HEK293T (cell line): ENCODE results near the gene STPG4.

Experiments used
- CTCF ChIA-PET: fragments of 350-600 bp; formaldehyde crosslinking; extraction: SDS; loops from one replicate; lab custom pipeline; 2021; ENCODE audit warnings: antibody characterized with exemption, inconsistent platforms; lab: Yijun Ruan, JAX
- POLR2A ChIA-PET: fragments of 350-600 bp; formaldehyde crosslinking; extraction: SDS; loops from one replicate; lab custom pipeline; 2020; ENCODE audit warnings: antibody characterized with exemption, inconsistent platforms; lab: Yijun Ruan, JAX
- DNase-seq: peaks from one replicate; pipeline ENCODE4 v3.0.0; 2012; ENCODE audit warnings: mixed read lengths; ENCODE audit errors: extremely low spot score
- ARNT ChIP-seq: fragments of 450-650 bp; IDR thresholded peaks from 2 replicates; pipeline ENCODE4 v1.6.1; 2017; ENCODE audit warnings: mild to moderate bottlenecking
- BHLHE40 ChIP-seq: fragments of 450-650 bp; IDR thresholded peaks from 2 replicates; pipeline ENCODE4 v1.6.1; 2016; ENCODE audit warnings: mild to moderate bottlenecking, moderate library complexity, borderline replicate concordance
- CTBP1 ChIP-seq: fragments of 450-650 bp; IDR thresholded peaks from 2 replicates; pipeline ENCODE4 v1.6.1; 2016; ENCODE audit warnings: borderline replicate concordance
- ELF4 ChIP-seq: fragments of 450-650 bp; IDR thresholded peaks from 2 replicates; pipeline ENCODE4 v1.6.1; 2017; ENCODE audit warnings: antibody characterized with exemption
- FOXA1 ChIP-seq: fragments of 450-650 bp; IDR thresholded peaks from 2 replicates; pipeline ENCODE4 v1.6.1; 2016; ENCODE audit warnings: mild to moderate bottlenecking
- FOXK2 ChIP-seq: fragments of 450-650 bp; IDR thresholded peaks from 2 replicates; pipeline ENCODE4 v1.6.1; 2016; ENCODE audit warnings: mild to moderate bottlenecking
- FOXM1 ChIP-seq: fragments of 450-650 bp; IDR thresholded peaks from 2 replicates; pipeline ENCODE4 v1.6.1; 2017; ENCODE audit warnings: mild to moderate bottlenecking, borderline replicate concordance
- HDGF ChIP-seq: fragments of 450-650 bp; IDR thresholded peaks from 2 replicates; pipeline ENCODE4 v1.6.1; 2017; ENCODE audit warnings: antibody characterized with exemption, borderline replicate concordance
- L3MBTL2 ChIP-seq: fragments of 450-650 bp; conservative IDR thresholded peaks from 2 replicates; pipeline ENCODE4 v1.6.1; 2016; ENCODE audit warnings: mild to moderate bottlenecking
- LEF1 ChIP-seq: fragments of 450-650 bp; IDR thresholded peaks from 2 replicates; pipeline ENCODE4 v1.6.1; 2017; ENCODE audit warnings: mild to moderate bottlenecking, borderline replicate concordance
- NFRKB ChIP-seq: fragments of 450-650 bp; IDR thresholded peaks from 2 replicates; pipeline ENCODE4 v1.6.1; 2016; ENCODE audit warnings: mild to moderate bottlenecking, moderate library complexity
- SP1 ChIP-seq: fragments of 450-650 bp; IDR thresholded peaks from 2 replicates; pipeline ENCODE4 v1.6.1; 2017
- SUZ12 ChIP-seq: fragments of 450-650 bp; IDR thresholded peaks from 2 replicates; pipeline ENCODE4 v1.6.1; 2016; ENCODE audit warnings: mild to moderate bottlenecking
- TARDBP ChIP-seq: fragments of 450-650 bp; IDR thresholded peaks from 2 replicates; pipeline ENCODE4 v1.6.1; 2016
- ZNF384 ChIP-seq: fragments of 450-650 bp; IDR thresholded peaks from 2 replicates; pipeline ENCODE4 v1.6.1; 2016
- TF ChIP-seq, protein P1 (sequence below): fragments of 450-650 bp; IDR thresholded peaks from 2 replicates; pipeline ENCODE4 v1.6.1; 2016

Gene STPG4

DNA sequence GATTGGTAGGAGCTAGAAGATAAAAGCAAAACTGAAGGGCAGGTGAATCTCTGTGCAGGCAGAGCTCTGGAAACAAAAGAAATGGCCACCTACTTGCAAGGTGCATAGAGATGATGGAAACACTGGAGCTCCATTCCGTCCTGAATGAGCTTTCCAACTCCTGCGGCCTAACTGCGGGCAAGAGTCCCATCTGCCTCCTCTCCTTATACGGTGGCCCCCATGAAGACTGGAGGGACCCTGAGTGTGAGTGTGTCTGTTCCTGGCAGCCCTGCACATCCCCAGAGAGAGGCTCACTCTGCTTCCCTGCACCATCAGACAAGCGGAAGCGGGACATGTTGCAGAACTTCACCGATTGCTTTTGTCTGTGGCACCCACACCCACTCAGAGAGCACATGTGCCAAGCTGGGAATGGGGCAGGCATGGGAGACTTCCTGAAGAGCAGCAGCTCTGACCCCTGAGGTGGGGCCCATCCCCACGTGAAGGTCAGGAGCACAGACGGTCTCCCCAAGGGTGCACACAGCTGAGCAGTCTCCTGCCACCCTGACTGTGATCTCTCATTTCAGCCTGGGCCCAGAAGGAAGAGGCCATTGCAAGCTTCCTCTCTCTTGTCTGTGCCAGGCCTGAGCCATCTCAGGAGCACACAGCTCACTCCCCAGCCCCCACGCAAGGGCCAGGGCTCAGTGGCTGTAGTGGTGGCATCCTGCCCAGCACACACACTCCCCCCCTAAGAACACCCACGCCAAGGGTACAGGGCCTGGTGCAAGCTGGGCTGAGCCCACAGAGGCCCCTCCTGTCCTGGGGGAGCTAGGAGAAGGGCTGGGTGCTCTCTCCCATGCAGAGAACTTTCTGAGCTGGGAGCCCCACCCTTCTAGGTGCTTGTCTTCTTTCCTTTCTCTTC lies 75.3 kb downstream of the STPG4 start:
- CTCF ChIA-PET, result no interaction called here
- POLR2A ChIA-PET, result no interaction called here
- no peak for DNase-seq
- no peak for TF ChIP-seq TARDBP
- TF ChIP-seq L3MBTL2, result no peak
- TF ChIP-seq CTBP1, result no peak

DNA sequence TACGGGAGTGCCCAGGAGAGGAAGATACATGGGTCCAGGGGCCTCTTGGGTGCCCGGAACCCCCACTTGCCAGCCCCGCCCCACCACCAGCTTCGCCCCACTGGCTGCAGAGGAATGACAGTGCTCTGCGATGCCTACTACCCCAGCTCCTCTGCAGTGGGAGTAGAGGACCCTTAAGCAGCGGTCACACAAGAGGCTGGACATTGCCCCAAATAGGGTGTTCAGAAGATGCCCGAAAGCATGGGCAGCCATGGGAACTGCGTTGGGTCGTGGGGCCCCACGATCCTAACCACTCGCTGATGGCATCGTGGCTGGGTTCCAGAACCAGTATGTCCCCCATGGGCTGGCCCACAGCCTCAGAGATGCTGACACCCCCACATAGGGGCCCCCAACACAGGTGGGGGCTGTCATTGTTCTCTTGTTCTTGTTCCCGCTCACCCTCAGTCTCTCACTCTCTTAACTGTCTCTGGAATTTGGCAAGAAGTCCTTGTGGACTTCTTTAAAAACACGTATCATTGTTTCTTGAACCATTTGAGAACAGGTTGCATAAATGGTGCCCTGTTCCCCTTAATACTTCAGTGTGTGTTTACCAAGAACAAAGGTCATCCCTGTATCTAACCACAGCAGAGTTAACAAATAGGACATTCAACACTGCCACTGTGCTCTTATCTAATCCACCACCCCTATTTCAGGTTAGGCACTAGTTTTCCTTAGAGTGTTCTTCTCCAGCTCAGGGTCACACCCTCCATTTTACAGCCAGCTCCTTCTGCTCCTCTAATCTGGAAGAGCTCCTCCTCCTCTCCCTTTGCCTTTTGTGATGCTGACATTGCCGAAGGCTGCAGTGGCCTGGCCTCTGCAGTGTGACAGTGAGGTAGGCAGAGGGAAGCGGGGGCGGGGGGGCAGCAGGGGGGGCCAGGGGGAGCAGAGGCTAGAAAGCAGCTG lies 76.3 kb downstream of the STPG4 start:
- TF ChIP-seq, protein P1, sequence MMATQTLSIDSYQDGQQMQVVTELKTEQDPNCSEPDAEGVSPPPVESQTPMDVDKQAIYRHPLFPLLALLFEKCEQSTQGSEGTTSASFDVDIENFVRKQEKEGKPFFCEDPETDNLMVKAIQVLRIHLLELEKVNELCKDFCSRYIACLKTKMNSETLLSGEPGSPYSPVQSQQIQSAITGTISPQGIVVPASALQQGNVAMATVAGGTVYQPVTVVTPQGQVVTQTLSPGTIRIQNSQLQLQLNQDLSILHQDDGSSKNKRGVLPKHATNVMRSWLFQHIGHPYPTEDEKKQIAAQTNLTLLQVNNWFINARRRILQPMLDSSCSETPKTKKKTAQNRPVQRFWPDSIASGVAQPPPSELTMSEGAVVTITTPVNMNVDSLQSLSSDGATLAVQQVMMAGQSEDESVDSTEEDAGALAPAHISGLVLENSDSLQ, result no peak
- no peak for TF ChIP-seq HDGF
- no peak for TF ChIP-seq FOXA1
- TF ChIP-seq SUZ12, result no peak
- TF ChIP-seq FOXK2, result no peak
- no peak for TF ChIP-seq L3MBTL2
- TF ChIP-seq ZNF384, result no peak
- no peak for TF ChIP-seq TARDBP
- no peak for TF ChIP-seq NFRKB
- TF ChIP-seq FOXM1, result no peak
- no peak for TF ChIP-seq ARNT
- TF ChIP-seq CTBP1, result no peak
- TF ChIP-seq BHLHE40, result no peak
- no peak for TF ChIP-seq ELF4
- TF ChIP-seq SP1, result no peak
- TF ChIP-seq LEF1, result no peak
- CTCF ChIA-PET, result no interaction called here

DNA sequence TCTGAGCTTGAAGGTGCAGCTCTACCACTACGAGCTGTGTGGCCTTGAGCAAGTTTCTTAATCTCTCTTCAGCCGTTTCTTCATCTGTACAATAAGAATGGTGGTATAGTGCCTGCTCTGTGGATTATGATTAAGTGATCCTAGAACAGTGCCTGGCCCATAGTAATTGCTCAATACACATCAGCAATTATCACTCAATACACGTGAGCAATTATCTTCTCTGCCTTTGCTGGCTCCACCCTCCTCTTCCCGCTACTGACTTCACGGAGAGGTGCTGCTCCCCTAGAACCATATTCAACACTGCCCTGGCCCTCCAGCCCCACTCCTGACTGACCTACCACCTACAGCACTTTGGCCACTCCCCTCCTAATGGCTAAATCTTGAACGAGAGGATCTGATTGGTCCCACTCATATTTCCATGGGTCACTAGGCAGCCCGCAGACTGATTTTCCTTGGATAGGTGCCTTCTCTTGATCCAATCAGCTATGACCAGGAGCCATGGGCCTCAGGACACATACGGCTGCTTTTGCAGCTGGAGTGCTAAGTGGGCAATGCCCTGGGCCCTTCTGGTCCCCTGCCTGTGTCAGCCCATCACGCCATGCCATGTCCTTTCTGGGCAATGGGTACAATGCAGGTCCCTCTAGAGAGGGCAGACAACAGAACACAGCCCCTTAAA lies 77.5 kb downstream of the STPG4 start:
- ChIA-PET CTCF (no interaction called here), POLR2A (no interaction called here)
- DNase-seq, result no peak
- no peak for TF ChIP-seq FOXM1

More for the DNA sequence above, 76.3 kb downstream of the STPG4 start:
- POLR2A ChIA-PET, result no interaction called here
- DNase-seq, result no peak

DNA sequence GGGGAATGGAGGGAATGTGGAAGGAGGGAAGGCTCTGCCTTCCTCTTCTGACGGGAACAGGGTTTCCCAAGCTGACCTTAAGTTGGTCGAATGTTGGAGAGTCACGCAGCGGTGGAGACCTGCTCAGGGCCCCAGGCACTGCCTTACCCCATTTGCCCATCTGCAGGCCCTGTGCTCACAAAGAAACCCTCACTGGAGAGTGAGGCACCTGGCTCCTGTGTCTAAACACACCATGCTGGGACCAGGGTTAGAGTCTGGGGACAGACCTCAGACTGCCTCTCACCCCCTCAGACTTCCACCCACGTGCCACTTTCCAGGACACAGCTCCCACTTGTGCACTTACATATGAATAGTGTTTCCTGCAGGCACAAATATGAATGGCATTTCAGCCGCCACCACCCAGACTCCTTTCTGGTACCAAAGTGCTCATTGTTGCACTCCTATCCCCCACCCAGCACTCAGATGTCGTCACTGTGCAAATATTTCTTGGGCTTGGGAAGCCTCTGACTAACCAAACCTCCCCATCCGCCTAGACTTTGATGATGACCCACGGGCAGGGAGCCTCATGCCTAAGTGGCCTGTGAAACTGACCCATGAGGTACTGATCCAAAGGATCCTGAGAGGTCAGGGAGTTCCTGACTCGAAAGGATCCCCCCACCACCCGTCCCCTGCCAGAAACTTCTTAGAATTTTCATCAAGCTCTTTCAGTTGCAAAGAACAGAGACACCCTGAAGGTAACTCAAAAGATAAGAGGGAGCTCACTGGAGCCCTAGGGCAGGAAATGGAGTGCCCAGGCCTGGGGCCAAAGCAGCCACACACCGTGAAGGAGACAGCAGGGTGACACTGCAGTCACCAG lies 78.3 kb downstream of the STPG4 start:
- no peak for DNase-seq
- TF ChIP-seq FOXA1, result no peak
- no peak for TF ChIP-seq CTBP1
- no peak for TF ChIP-seq TARDBP
- TF ChIP-seq, protein P1, result no peak
- no peak for TF ChIP-seq HDGF
- no peak for TF ChIP-seq ARNT
- no peak for TF ChIP-seq NFRKB
- no peak for TF ChIP-seq BHLHE40
- no peak for TF ChIP-seq SUZ12
- TF ChIP-seq FOXK2, result no peak
- no peak for TF ChIP-seq FOXM1
- no peak for TF ChIP-seq L3MBTL2
- no peak for TF ChIP-seq ELF4
- no peak for TF ChIP-seq ZNF384
- TF ChIP-seq LEF1, result no peak
- TF ChIP-seq SP1, result no peak
- ChIA-PET CTCF (interaction anchor here (1.2 kb wide), 1 partner anchor 87 kb away, joined by 3 read pairs; no protein-coding TSS in a partner anchor), POLR2A (no interaction called here)

DNA sequence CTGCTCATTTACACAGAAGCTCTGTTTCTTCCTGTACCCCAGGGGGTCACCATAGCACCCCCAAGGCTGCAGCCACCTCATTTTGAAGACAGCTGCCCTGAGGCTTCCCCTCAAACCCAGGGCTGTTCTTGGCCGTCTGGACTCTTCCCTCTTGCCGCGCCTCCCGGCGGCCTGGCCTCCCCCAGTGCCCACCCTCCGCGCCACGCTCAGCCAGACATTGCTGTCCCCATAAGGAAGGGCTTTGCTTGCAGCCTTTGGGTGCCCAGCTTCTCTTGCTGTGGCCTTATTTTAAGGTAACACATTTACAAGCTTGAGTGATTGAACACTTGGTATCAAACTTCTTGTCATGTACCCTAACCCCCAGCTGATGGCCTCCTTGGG lies 79.0 kb downstream of the STPG4 start:
- CTCF ChIA-PET, result interaction anchor here (0.6 to 1.2 kb wide), 2 partner anchors 87 to 119 kb away, joined by 3 read pairs; no protein-coding TSS in a partner anchor
- no peak for DNase-seq
- TF ChIP-seq HDGF (no peak), SP1 (no peak), BHLHE40 (no peak), ELF4 (no peak)
- POLR2A ChIA-PET, result no interaction called here
